Erythroblast (primary cell): Measurements from ENCODE around the gene LSG1.

Experiments used
- GATA1 ChIP-seq: IDR thresholded peaks from 2 replicates; pipeline ENCODE4 v1.6.1; 2011; ENCODE audit warnings: low read depth, mild to moderate bottlenecking, control low read depth, low read length, moderate library complexity
- POLR2A ChIP-seq: IDR thresholded peaks from 2 replicates; pipeline ENCODE4 v1.6.1; 2011; ENCODE audit warnings: mild to moderate bottlenecking, low read length

GRCh38 chr3:194615226-194615625 is 56.8 kb downstream of the LSG1 start:
- no peak for TF ChIP-seq POLR2A
- no peak for TF ChIP-seq GATA1
